ENCODE data around the gene UBE2E1. TPM values are rescaled to one million over a fixed set of nuclear protein-coding genes. Genes with fewer than 3 reads are reported as not detected.
A peak's percentile ranks its signal among the peaks of the same experiment; 100 is the strongest.
"Not testable (repeated sequence)": the region's sequence is repeated elsewhere in the genome, so short reads cannot be mapped to it uniquely, and the experiment has no call there.

The UBE2E1 gene
- total RNA-seq, 2 experiments from 2014 or later, result 61.7 to 67.9 TPM

- Mint-ChIP-seq H3K9me3 (no peaks in the 10 kb centered on the region), H3K36me3 (peaks cover 19% of the 10 kb centered on the region), H3K27me3 (no peaks in the 10 kb centered on the region), H3K27ac (no peak overlapping the region), H3K4me3 (no peak overlapping the region), H3K4me1 (peaks cover 34% of the 10 kb centered on the region)
- POLR2A ChIA-PET, result interaction anchor here (0.7 to 0.9 kb wide), 3 partner anchors 48 to 58 kb away, joined by 3 read pairs; partner anchors contain the start of genes NKIRAS1 and RPL15
- no peak for DNase-seq
- ATAC-seq (ENCODE audit: low read depth), result no peak
These were observed 53.4 kb downstream of the UBE2E1 start for GRCh38 chr3:23859012-23859743.

- H3K27ac Mint-ChIP-seq, result peak overlapping the region; percentile 25
- DNase-seq (no peak), ATAC-seq (ENCODE audit: low read depth) (peak; percentile 76)
- no peaks in the 10 kb centered on the region for H3K9me3 Mint-ChIP-seq
- POLR2A ChIA-PET, result no interaction called here
- peaks cover 36% of the 10 kb centered on the region for H3K4me1 Mint-ChIP-seq
- H3K27me3 Mint-ChIP-seq, result no peaks in the 10 kb centered on the region
- peak overlapping the region; percentile 22 for H3K4me3 Mint-ChIP-seq
- peaks cover 22% of the 10 kb centered on the region for H3K36me3 Mint-ChIP-seq
These were observed 54.2 kb downstream of the UBE2E1 start for GRCh38 chr3:23859839-23860382.

- no peak for ATAC-seq (ENCODE audit: low read depth)
- peaks cover 34% of the 10 kb centered on the region for H3K4me1 Mint-ChIP-seq
- POLR2A ChIA-PET, result no interaction called here
These were observed 55.9 kb downstream of the UBE2E1 start for GRCh38 chr3:23861689-23862088.

GRCh38 chr3:23863060-23863459 is 57.3 kb downstream of the UBE2E1 start:
- Mint-ChIP-seq H3K27me3 (no peaks in the 10 kb centered on the region), H3K4me3 (no peak overlapping the region), H3K4me1 (peaks cover 22% of the 10 kb centered on the region), H3K36me3 (peaks cover 22% of the 10 kb centered on the region), H3K27ac (no peak overlapping the region), H3K9me3 (no peaks in the 10 kb centered on the region)
- ATAC-seq (ENCODE audit: low read depth), result no peak
- no peak for DNase-seq
- POLR2A ChIA-PET, result no interaction called here

More at GRCh38 chr3:23861689-23862088, 55.9 kb downstream of the UBE2E1 start:
- H3K9me3 Mint-ChIP-seq, result no peaks in the 10 kb centered on the region
- H3K27ac Mint-ChIP-seq, result no peak overlapping the region
- H3K36me3 Mint-ChIP-seq, result peaks cover 22% of the 10 kb centered on the region
- no peak for DNase-seq
- H3K4me3 Mint-ChIP-seq, result no peak overlapping the region
- no peaks in the 10 kb centered on the region for H3K27me3 Mint-ChIP-seq

GRCh38 chr3:23864931-23865330 is 59.2 kb downstream of the UBE2E1 start:
- Mint-ChIP-seq H3K4me3 (no peak overlapping the region), H3K36me3 (peaks cover 20% of the 10 kb centered on the region), H3K9me3 (no peaks in the 10 kb centered on the region), H3K27me3 (no peaks in the 10 kb centered on the region), H3K27ac (no peak overlapping the region), H3K4me1 (peaks cover 11% of the 10 kb centered on the region)
- DNase-seq, result no peak
- ATAC-seq (ENCODE audit: low read depth), result no peak
- POLR2A ChIA-PET, result no interaction called here

- Mint-ChIP-seq H3K9me3 (no peaks in the 10 kb centered on the region), H3K4me3 (no peak overlapping the region), H3K4me1 (peaks cover 8% of the 10 kb centered on the region), H3K27ac (no peak overlapping the region), H3K27me3 (no peaks in the 10 kb centered on the region), H3K36me3 (peaks cover 20% of the 10 kb centered on the region)
- ATAC-seq (ENCODE audit: low read depth) (no peak), DNase-seq (no peak)
- POLR2A ChIA-PET, result no interaction called here
These were observed 60.0 kb downstream of the UBE2E1 start for GRCh38 chr3:23865595-23866396.

GRCh38 chr3:23867400-23867799 is 61.6 kb downstream of the UBE2E1 start:
- POLR2A ChIA-PET, result no interaction called here
- H3K27ac Mint-ChIP-seq, result no peak overlapping the region

GRCh38 chr3:23867838-23868237 is 62.1 kb downstream of the UBE2E1 start:
- Mint-ChIP-seq H3K4me1 (peaks cover 6% of the 10 kb centered on the region), H3K9me3 (no peaks in the 10 kb centered on the region), H3K4me3 (no peak overlapping the region), H3K27me3 (no peaks in the 10 kb centered on the region), H3K36me3 (peaks cover 12% of the 10 kb centered on the region), H3K27ac (no peak overlapping the region)
- no peak for DNase-seq
- no peak for ATAC-seq (ENCODE audit: low read depth)
- POLR2A ChIA-PET, result no interaction called here

More at GRCh38 chr3:23867400-23867799, 61.6 kb downstream of the UBE2E1 start:
- Mint-ChIP-seq H3K36me3 (peaks cover 12% of the 10 kb centered on the region), H3K9me3 (no peaks in the 10 kb centered on the region), H3K4me3 (no peak overlapping the region), H3K27me3 (no peaks in the 10 kb centered on the region), H3K4me1 (peaks cover 6% of the 10 kb centered on the region)
- ATAC-seq (ENCODE audit: low read depth) (no peak), DNase-seq (no peak)

GRCh38 chr3:23869977-23870662 is 64.4 kb downstream of the UBE2E1 start:
- Mint-ChIP-seq H3K36me3 (no peaks in the 10 kb centered on the region), H3K27me3 (no peaks in the 10 kb centered on the region), H3K4me3 (no peak overlapping the region), H3K9me3 (no peaks in the 10 kb centered on the region), H3K4me1 (peaks cover 2% of the 10 kb centered on the region), H3K27ac (no peak overlapping the region)
- ATAC-seq (ENCODE audit: low read depth) (no peak), DNase-seq (no peak)
- POLR2A ChIA-PET, result no interaction called here

GRCh38 chr3:23870663-23871043 is 64.9 kb downstream of the UBE2E1 start:
- H3K36me3 Mint-ChIP-seq; H3K27me3 Mint-ChIP-seq; DNase-seq; H3K4me1 Mint-ChIP-seq; ATAC-seq (ENCODE audit: low read depth); H3K27ac Mint-ChIP-seq; H3K4me3 Mint-ChIP-seq; H3K9me3 Mint-ChIP-seq; POLR2A ChIA-PET: not testable (repeated sequence)

GRCh38 chr3:23871361-23871760 is 65.6 kb downstream of the UBE2E1 start:
- DNase-seq; ATAC-seq (ENCODE audit: low read depth); H3K9me3 Mint-ChIP-seq; H3K36me3 Mint-ChIP-seq; H3K27me3 Mint-ChIP-seq; POLR2A ChIA-PET; H3K4me3 Mint-ChIP-seq; H3K27ac Mint-ChIP-seq; H3K4me1 Mint-ChIP-seq: not testable (repeated sequence)

- Mint-ChIP-seq H3K27me3 (no peaks in the 10 kb centered on the region), H3K9me3 (no peaks in the 10 kb centered on the region), H3K4me3 (no peak overlapping the region), H3K27ac (no peak overlapping the region), H3K36me3 (no peaks in the 10 kb centered on the region), H3K4me1 (no peaks in the 10 kb centered on the region)
- DNase-seq (no peak), ATAC-seq (ENCODE audit: low read depth) (no peak)
- POLR2A ChIA-PET, result no interaction called here
These were observed 66.6 kb downstream of the UBE2E1 start for GRCh38 chr3:23872330-23872729.

- Mint-ChIP-seq H3K27me3 (no peaks in the 10 kb centered on the region), H3K4me1 (no peaks in the 10 kb centered on the region), H3K27ac (no peak overlapping the region), H3K36me3 (no peaks in the 10 kb centered on the region), H3K9me3 (no peaks in the 10 kb centered on the region), H3K4me3 (no peak overlapping the region)
- ATAC-seq (ENCODE audit: low read depth) (no peak), DNase-seq (no peak)
- POLR2A ChIA-PET, result no interaction called here
These were observed 68.2 kb downstream of the UBE2E1 start for GRCh38 chr3:23873941-23874340.

Data from activated naive CD8-positive, alpha-beta T cell treated with anti-CD3 and anti-CD28 coated beads, Interleukin-2, amount 10 ng/mL, durations not matched to agents 7 days and 5 days (primary cell).